22Rv1 (cell line): ENCODE data around the gene ZNF443.

Experiments
- CTCF ChIP-seq: fragments of 450-650 bp; IDR thresholded peaks from 2 replicates; pipeline ENCODE4 v1.5.1; 2017; ENCODE audit warnings: mild to moderate bottlenecking
- ZFX ChIP-seq: fragments of 450-650 bp; IDR thresholded peaks from 2 replicates; pipeline ENCODE4 v1.6.1; 2017; ENCODE audit warnings: antibody characterized with exemption, borderline replicate concordance

- TF ChIP-seq CTCF (no peak), ZFX (no peak)
Measured at GRCh38 chr19:12464769-12465168, 23.9 kb upstream of the ZNF443 start.
